Stimulated activated CD4-positive, alpha-beta T cell treated with anti-CD3 and anti-CD28 coated beads, Interleukin-1b, Interleukin-23, amount 100 ng/mL, for 4 hours (primary cell): ENCODE data around the gene MAP7.
"Not testable (repeated sequence)": the region's sequence is repeated elsewhere in the genome, so short reads cannot be mapped to it uniquely, and the experiment has no call there.

ENCODE experiments used
- DNase-seq, 2 donors: peaks; one replicate each; pipeline ENCODE4 v3.0.0-alpha.2; 2020; ENCODE audit warnings: low read depth in 2 of 2

Gene MAP7

DNA sequence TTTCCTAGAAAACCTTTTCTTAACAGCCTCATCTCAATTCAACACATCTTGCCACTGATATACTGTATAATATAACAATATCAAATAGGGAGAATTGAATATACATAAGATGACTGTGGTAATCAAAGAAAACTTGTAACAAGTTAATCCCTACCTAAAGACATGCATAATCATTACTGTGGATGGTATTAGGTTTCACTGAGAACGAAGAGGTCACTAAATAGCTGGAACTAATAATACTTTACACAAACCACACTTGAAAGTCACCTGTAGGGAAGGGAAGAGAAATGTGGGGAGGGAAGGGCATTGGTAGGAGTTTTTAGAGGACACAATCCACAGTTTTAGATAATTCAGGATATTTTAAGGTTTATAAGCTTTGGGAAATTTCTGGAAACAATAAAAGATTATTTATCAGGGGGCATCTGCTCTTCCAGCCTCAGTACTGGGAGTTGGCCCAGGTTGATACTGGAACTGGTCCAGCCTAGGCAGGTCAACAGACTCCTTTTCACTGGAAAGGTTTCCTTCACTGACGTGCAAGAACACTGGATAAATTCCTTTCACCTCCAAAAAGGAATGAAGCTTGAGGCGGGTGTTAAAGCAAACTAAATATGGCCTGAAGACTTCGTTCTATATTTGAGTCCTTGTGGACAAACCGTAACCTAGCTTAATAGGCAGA is 44.0 kb downstream of the MAP7 start:
- no peak for DNase-seq

DNA sequence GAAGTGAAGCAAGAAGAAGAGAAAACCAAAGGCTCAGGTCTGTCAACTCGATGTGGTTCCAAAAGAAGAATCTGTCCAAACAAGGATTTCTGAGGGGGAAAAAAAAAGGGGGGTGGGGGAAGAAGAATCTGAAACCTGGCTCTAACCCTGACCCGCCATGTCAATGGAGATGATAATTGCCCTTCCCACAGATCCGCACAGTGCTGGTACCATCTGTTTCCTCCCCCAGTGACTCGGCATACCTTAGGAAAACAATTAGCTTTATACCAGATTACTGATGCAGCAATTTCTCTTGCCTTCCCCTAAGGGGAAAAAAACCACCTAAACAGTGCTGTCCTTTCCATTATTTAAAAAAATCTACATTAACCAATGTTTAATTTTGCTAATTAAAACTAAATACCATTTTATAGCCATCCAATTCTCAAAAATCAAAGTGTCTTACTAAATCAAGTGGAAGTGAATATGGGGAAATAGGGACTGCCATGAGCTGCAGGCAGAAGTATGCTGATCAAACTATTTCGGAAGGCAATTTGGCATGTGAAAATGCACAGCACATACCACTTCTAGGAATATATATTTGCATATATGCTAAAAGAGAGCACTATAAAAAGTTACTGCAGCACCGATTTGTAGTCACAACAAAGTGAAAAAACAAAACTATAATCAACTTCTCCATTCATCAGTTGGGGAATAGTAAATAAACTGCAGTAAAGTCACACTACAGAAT is 46.8 kb downstream of the MAP7 start:
- DNase-seq: no peak

DNA sequence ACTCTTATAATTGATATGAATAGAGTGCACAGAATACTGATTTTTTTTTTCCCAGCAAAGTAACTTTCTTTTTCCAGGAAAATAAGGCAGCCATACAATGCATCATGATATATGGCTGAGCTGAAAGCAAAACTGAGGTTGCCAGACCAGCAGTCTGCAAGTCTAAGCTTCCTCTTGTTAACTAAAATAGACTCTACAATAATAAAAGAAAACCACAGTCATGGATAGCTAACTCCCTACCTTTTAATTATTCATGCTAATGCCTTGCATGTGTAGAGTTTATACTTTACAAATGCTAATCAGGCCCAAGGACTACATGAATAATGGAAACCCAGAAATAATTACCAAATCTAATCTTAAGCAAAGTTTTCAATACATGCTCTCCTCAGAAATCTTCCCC is 47.4 kb downstream of the MAP7 start:
- DNase-seq: no peak

DNA sequence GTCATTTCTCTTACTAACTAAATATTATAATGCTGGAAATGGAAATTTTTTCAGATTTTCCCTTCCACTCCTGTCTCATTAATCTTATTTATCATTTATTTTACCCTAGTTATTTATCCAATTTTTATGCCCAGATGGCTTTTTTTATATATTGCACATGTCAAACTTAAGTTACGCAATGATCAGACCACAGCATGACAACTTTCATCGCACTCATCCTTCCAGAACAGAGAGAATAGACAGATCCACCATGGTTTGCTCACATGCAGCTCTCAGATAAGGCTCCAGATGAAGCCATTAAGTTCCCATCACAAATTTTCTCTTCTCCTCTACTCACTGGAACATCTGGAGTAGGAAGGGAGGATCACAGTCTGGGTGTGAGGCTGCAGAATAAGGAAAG is 48.7 kb downstream of the MAP7 start:
- no peak for DNase-seq

DNA sequence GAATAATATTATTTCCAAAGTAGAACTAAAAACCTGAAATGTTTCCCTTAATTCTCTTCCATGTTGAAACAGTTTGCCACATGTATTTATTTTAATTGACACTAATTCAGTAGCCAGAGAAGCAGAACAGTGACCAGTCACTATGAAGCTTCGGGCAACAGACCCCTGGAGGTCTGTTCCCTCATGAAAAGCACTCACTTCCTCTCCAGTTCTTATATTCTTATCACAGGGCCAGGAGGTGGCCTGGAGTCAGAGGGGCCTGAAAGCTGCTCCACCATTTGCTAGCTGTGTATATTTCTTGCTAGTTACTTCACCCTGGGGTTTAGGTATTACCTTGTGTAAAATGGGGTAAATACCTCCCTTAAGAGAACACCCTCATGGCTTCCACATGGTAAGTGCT is 49.1 kb downstream of the MAP7 start:
- no peak for DNase-seq

DNA sequence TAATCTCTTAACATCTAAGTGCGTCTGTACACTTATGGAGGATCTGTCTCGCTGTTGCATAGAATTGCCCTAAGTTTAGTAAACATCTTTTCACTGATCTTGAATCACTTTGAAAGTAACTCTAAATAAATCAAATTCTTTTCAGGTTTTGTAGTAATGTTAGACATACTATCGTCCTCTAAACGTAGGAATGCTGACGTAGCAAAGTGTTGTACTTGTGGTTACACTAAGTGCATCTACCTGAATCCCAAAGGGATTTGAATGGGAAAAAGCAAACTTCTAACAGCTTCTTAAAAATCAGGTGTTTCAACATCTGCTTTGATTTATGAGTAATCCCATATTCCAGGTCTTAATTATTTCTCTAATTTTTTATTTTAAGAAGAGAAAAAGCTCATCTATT is 49.8 kb downstream of the MAP7 start:
- DNase-seq: no peak

DNA sequence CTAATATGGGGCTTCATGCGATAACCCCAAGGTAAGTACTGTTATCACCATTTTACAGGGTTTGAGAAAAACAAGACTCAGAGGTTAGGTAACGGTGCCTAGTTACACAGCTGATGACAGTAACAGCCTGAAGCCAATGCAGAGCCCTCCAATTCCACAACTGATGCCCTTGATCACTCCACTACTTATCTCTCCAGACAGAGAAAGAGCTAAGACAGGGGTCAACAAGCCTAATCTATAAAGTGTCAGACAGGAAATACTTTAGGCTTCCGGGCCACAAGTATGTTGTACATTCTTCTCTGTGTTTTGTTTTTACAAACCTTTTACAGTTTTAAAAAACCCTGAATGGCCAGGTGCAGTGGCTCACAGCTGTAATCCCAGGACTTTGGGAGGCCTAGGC is 50.9 kb downstream of the MAP7 start:
- no peak for DNase-seq

DNA sequence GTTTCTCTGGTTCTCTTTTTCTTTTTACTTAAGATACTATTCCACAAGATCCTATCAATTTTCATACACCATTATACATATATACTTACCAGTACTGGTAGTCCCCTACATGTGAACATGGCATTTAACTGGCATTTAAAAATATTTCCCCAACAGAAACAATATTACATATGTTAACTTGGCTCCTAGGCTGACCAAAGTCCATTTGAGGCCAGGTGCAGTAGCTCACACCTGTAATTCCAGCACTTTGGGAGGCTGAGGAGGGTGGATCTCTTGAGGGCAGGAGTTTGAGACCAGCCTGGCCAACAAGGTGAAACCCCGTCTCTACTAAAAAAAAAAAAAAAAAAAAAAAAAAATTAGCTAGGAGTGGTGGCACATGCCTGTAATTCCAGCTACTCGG is 53.8 kb downstream of the MAP7 start:
- DNase-seq: not testable (repeated sequence)

DNA sequence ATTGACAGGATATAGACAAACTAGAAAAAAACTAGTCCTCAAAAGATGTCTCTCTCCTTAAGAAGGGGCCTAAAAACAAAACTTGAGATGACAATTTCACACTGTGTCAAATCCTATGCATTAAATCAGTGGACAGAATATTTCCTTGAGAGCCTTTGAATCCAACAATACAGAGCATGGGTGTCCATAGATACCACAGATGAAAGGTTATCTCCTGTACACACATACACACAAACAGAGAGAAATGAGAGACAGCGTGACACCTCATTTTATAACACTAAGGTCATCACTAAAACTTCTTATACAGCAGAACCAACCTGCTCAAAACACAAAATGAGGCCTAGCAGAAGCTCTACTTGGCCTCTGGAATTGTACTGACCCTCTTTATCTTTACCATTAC is 55.5 kb downstream of the MAP7 start:
- no peak for DNase-seq

DNA sequence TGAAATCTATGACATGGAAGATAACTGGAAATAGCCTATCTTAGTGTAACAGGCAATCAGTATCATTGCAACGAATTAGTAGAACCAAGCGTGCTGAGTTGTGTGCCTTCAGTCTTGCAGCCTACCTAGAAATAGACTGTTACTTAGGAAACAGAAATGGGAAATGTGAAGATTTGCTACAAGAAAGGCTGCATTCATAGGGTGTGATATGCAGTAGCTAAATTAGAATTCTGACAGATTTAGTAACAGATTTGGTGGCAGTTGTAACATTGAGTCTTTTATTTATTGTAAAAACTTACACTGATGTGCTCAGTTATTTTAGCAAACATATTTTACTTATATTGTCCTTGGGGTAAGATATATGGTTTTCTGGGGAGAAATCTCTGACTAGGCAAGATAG is 56.2 kb downstream of the MAP7 start:
- no peak for DNase-seq

DNA sequence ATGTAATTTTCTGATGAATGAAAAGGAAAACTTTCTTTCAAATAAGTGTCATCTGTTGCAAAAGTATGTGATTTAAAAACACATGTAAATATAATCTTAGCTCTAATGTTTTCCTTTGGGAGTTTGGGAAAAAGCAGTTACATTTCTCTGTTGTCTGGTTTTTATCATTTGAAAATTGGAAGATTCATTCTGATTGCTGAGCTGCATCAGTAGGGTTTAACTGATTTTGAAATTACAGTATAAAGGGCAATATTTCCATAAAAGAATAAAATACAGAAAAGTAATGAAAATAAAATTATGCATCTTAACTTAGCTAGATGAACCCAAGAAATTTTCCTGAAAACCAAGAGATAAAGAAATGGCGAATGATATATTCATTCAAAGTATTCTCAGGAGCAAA is 57.8 kb downstream of the MAP7 start:
- no peak for DNase-seq

DNA sequence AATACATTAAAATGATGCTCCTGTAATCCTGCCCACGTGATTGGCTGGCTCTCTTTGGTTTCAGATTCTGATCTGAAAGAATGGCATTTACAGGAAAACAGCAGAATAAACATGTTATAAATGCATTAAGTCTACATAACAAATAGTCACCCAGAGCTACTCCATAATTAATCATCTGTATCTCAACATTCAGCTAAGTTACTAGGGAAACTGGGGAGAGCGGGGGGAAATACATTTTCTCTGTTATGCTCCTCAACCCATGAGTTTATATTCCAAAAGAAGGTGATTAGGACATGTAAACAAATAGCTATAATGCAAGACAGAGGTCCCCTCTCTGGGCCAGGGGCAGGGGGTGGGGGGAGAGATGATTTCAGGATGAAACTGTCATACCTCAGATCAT is 58.5 kb downstream of the MAP7 start:
- no peak for DNase-seq

DNA sequence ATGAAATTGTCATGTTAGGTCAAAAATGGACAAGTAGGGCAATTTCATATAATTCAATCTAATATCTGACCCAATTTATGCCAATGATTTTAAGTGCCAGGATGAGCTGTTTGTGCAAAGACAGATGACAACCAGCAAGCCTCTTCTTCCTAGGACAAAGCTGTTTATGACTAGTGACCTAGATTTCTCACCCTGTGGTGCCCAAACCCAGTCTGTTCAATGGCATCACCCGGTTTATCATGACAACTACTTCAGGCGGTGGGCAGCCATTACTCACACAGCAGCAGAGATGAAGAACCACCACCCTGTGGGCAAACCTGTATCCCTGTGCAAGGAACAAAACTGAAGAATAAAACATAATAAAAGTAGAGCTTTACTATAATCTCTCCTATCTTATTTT is 59.0 kb downstream of the MAP7 start:
- no peak for DNase-seq

DNA sequence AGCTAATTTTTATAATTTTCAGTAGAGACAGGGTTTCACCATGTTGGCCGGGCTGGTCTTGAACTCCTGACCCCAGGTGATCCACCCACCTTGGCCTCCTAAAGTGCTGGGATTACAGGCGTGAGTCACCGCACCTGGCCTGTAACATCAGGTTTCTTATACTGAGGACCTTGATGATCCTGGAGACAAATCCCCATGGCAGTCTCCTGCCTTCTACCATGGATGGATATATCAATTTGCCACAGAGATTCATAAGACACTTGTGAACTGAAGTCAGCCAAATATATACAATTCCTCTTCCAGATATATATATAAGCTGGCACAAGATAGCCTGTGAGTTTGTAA is 60.6 kb downstream of the MAP7 start:
- DNase-seq: not testable (repeated sequence)

DNA sequence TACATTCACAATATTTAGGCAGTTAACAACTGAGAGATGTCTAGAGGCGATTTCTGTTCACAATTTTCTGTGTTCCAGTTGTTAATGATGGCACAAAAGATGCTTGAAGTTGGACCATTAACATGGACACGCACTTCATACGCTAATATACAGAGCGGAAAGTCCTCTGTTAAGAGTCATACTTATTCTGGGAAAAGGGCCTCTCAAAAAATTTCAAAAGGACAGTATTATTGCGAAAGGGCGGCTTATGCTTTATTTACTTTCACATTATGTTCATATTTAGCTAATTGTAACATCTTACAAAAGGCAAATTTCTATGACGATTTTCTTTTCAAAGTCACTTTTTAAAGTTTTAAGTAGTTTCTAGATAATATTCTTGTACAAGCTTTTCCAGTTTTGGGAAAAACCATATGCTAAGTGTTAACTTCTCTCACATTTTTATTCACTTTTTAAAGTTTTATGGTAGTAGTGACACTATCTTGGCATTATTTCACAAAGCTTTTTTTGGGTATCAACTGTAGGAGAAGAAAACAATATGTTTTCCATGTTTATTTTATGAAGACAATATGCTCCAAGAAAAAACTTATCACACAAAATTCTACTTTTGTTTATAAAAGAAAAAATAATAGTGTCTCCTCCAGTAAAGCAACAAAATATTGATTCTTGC is 62.3 kb downstream of the MAP7 start:
- DNase-seq: no peak

DNA sequence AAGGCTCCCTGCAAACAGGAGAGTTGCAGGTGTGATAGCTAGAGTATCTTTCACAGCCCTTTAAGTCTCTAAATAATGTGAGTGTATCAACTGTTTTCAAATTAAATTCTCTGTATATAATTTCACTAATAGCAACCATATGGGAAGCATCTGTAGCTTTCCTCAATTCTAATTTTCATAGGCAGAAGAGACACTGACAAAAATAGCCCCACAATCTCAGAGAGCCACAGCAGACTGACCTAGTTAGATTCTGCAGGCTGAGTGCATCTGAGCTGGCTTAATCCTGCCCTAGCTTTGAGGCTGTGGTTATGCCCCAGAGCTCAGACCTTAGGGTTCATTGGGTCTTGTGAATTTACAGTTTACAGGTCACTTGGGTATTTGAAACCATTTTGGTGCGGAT is 63.9 kb downstream of the MAP7 start:
- no peak for DNase-seq

DNA sequence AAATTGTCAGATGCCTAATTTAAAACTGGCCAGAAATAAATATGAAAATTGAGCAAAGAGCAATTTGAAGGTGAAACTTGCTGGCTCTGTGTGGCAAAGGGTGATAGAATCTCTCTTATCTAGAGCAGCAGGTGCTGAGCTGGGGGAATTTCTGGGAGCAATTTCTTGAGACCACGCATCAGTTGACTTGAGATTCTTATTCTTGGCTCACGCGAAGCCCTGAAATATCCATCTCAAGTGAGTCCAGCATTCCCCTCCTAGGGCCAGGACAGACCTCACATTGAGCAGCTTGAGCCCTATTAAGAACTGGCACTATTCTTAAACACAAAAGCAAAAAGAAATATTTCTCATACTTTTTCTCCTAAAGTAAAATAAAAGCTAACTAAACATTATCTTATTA is 66.3 kb downstream of the MAP7 start:
- no peak for DNase-seq

DNA sequence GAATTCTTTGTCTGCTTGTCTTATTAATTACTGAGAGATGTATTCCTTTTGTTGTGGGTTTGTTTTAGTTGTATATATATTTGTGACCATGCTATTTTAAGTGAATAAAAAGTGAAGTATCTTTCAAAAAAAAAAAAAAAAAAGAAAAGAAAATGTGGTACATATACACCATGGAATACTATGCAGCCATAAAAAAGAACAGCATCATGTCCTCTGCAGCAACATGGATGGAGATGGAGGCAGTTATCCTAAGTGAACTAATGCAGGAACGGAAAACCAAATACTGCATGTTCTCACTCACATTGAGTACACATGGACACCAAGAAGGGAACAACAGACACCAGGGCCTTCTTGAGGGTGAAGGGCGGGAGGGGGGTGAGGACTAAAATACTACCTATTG is 67.2 kb downstream of the MAP7 start:
- DNase-seq: not testable (repeated sequence)

DNA sequence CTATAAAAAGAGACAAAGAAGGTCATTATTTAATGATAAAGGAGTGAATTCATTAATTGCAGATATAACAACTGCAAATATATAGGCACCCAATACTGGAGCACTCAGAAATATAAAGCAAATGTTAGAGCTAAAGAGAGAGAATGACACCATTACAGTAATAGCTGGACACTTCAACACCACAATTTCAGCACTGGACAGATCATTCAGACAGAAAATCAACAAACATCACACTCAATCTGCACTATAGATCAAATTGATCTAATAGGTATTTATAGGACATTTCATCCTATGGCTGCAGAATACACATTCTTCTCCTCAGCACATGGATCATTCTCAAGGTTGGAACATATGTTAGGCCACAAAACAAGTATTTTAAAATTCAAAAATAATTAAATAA is 72.7 kb downstream of the MAP7 start:
- DNase-seq: no peak

DNA sequence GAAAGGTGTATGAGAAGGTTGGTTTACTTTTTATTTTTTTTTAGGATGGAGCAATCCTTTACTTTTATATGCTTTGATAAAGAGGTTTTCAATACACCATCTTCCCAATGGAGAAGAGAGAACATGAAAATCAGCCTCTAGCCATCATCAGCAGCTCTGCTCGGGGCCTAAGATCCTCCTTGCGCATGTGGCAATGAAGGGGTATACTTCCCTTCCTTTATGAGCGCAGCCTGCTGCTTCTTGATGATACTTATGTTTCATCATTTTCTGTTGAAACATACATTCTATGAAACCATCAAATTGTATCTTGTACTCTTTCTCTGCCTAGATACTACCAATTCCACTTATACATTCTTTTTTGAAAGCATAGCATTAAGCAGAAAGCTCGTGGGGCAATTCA is 74.5 kb downstream of the MAP7 start:
- no peak for DNase-seq

DNA sequence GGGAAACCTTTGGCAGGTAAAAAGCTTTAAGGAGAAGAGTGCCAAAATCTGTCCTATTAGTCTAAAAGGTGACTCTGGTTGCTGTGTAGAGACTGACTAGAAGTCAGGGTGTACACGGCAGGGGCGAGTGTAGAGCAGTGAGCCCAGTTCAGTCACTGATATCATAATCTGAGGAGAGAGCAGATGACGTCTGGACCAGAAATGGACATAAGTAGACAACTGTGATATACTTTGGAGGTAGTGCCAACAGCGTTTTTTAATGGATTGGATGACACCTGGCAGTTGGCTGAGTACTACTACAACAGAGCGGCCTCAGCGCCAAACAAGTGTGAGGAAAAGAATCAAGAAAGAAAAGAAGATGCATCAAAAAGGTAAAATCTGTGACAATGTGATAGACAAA is 76.0 kb downstream of the MAP7 start:
- DNase-seq: no peak

DNA sequence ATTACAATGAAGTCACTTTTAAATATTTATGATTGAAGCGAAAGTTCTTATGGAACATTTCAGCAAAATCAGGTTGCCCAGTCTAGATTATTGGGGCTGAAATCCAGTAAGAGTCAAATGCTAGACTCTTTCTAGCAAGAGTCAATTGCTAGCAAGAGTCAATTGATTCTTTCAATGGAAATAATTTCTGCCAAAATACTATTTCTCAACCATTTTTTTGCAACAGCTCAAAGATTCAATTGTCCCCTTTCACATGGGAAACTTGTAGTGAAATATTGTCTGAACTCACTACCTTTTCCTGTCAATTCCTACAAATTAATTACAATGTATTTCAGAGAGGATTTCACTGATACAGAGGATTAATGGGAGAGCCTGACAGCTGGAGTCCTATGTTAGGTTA is 78.3 kb downstream of the MAP7 start:
- DNase-seq: no peak

DNA sequence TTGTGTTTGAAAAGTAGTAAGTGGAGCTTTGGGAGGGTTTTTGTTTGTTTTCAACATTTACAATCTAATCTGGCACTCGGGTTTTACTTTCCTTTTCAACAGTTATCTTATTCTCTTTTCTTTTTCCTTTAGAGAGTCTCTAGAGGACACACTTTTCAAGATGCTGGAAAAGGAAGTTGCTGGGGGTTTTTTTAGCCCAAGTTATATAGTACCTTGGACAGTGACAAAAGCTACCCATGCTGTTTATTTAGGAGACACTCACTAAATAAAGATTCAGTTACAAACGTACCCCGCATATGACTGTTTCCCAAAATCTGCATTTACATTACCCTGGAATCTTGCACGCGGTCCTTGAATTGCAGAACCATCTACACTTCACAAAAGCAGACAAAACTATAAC is 78.8 kb downstream of the MAP7 start:
- no peak for DNase-seq
